IPS-15b (cell line): ENCODE measurements around the gene NELL1.

Source experiments
- H3K27me3 ChIP-seq: one replicate; pipeline ENCODE4 v1.6.1; 2013; ENCODE audit warnings: low read length; ENCODE audit not compliant: control insufficient read depth, insufficient read depth
- H3K36me3 ChIP-seq: one replicate; pipeline ENCODE4 v1.6.1; 2013; ENCODE audit warnings: low read length; ENCODE audit not compliant: control insufficient read depth, insufficient read depth
- H3K4me1 ChIP-seq: one replicate; pipeline ENCODE4 v1.6.1; 2013; ENCODE audit warnings: mild to moderate bottlenecking, low read length; ENCODE audit not compliant: control insufficient read depth, insufficient read depth
- H3K4me3 ChIP-seq: one replicate; pipeline ENCODE4 v1.5.1; 2013; ENCODE audit warnings: low read depth, low read length
- H3K9ac ChIP-seq: one replicate; pipeline ENCODE4 v1.6.1; 2013; ENCODE audit warnings: low read depth, mild to moderate bottlenecking, low read length
- H3K9me3 ChIP-seq: one replicate; pipeline ENCODE4 v1.6.1; 2013; ENCODE audit warnings: mild to moderate bottlenecking, low read length; ENCODE audit not compliant: control insufficient read depth, insufficient read depth

Gene NELL1

DNA sequence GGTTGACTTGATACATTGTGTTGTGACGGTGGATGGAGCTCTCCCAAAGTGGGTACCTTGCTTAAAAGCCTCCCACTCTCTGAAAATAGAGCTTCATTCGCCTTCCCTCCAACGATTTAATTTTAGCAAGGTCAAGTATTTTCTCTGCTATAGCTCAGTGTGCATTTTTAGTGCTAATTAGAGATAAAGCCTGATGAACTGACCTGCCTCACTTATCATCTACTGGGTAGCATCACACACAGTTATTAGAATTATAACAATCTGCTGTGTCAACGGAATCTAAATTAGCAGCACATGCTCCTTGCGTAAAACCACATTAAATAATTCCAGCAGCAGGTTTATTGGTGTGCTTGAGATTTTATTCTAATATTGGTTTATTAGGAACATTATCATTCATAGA lies 701.7 kb downstream of the NELL1 start:
- H3K9ac ChIP-seq, result no peak overlapping the region
- no peaks in the 10 kb centered on the region for H3K9me3 ChIP-seq
- H3K27me3 ChIP-seq, result no peaks in the 10 kb centered on the region
- H3K36me3 ChIP-seq, result no peaks in the 10 kb centered on the region
- H3K4me1 ChIP-seq, result no peaks in the 10 kb centered on the region
- H3K4me3 ChIP-seq, result no peak overlapping the region

DNA sequence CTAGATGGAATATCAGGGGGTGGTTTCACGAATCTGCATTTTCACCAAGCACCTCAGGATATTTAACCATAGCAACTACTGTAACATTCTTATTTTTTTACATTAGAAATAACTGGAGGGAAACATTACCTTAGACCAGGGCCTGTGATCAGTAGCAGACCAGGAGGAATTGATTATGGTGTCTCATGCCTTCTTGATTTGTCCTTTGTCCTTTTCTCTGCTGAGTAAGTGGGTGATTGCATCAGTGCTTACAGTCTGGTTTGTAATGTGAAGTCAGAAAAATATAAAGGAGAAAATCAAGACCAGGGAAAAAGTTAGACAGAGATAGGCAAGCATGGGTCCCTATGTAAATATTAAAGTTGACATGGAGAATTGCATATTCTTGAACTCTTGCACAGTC lies 703.3 kb downstream of the NELL1 start:
- no peak overlapping the region for H3K4me3 ChIP-seq
- H3K9ac ChIP-seq, result no peak overlapping the region
- H3K36me3 ChIP-seq, result no peaks in the 10 kb centered on the region

DNA sequence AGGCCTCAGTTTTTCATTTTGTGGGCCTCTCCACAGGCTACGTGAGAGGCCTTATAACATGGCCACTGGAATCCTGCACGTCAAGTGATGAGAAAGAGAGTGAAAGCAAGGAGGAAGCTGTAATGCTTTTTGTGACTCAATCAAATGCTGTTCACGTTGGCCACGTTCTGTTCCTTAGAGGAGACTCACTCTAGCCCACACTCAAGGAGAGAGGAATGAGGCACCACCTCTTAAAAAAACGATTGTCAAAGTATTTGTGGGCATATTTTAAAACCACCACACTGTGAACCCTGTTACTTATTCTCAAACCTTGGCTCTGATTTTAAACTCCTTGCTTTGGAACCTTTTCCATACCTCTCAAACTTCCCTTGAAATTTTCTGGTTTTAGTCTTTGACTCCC lies 705.0 kb downstream of the NELL1 start:
- Histone ChIP-seq H3K9ac (no peak overlapping the region), H3K36me3 (no peaks in the 10 kb centered on the region), H3K9me3 (no peaks in the 10 kb centered on the region), H3K4me3 (no peak overlapping the region), H3K27me3 (no peaks in the 10 kb centered on the region), H3K4me1 (no peaks in the 10 kb centered on the region)

More for the DNA sequence above, 703.3 kb downstream of the NELL1 start:
- no peaks in the 10 kb centered on the region for H3K27me3 ChIP-seq
- H3K9me3 ChIP-seq, result no peaks in the 10 kb centered on the region
- no peaks in the 10 kb centered on the region for H3K4me1 ChIP-seq

DNA sequence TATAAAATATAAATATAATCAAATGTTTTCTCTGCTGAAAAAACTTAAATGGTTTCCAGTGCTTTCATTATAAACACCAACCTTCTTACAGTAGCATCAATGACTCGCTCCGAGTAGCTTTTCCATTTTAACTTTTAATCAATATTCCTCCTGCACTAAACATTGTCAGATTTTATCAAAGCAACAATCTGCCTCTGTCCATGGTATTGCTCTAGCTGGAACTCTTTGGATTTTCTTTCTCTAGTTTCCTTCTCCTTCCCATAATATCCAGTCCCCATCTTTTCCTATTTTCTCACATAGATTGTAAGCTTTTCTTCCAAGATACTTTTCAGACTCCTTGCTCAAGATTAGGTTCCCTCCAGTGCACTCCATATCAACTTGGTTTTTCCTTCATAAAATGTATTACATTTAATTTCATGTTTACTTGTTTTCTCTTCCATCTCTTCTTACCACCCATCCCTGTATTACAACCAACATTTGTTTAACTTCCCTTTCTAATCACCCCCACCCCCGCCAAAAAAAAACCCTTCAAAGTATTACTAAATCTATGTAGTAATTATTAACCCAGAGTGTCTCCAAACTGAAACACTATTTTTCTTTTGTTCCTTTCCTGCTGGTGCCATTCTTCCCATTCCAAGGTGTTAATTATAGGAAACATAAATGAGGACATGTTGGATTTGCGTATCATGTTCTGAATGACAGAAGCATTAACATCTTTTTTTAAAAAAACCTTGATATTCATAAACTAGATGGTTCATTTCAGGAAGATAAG lies 716.5 kb downstream of the NELL1 start:
- no peak overlapping the region for H3K4me3 ChIP-seq
- H3K9me3 ChIP-seq, result no peaks in the 10 kb centered on the region
- H3K36me3 ChIP-seq, result no peaks in the 10 kb centered on the region
- no peaks in the 10 kb centered on the region for H3K27me3 ChIP-seq
- no peaks in the 10 kb centered on the region for H3K4me1 ChIP-seq
- H3K9ac ChIP-seq, result no peak overlapping the region

DNA sequence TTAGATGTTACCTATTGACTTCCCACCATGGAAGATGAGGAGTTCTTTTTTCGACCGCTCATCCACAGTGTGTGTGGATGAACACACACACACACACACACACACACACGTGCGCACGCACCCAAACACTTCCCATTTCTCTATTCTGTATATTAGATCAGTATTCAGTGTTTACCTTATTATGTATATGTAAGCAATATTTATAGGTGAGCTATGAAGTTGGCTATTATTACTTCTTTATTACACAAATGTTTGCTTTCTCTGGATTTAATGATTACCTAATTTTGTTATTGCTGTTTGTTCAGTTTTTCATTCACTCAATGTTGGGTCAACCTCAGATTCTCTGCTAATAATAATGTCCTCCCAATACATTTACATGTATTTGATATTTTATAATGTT lies 721.0 kb downstream of the NELL1 start:
- H3K9me3 ChIP-seq, result no peaks in the 10 kb centered on the region
- no peaks in the 10 kb centered on the region for H3K4me1 ChIP-seq
- no peak overlapping the region for H3K9ac ChIP-seq
- no peaks in the 10 kb centered on the region for H3K36me3 ChIP-seq
- H3K27me3 ChIP-seq, result no peaks in the 10 kb centered on the region
- no peak overlapping the region for H3K4me3 ChIP-seq

DNA sequence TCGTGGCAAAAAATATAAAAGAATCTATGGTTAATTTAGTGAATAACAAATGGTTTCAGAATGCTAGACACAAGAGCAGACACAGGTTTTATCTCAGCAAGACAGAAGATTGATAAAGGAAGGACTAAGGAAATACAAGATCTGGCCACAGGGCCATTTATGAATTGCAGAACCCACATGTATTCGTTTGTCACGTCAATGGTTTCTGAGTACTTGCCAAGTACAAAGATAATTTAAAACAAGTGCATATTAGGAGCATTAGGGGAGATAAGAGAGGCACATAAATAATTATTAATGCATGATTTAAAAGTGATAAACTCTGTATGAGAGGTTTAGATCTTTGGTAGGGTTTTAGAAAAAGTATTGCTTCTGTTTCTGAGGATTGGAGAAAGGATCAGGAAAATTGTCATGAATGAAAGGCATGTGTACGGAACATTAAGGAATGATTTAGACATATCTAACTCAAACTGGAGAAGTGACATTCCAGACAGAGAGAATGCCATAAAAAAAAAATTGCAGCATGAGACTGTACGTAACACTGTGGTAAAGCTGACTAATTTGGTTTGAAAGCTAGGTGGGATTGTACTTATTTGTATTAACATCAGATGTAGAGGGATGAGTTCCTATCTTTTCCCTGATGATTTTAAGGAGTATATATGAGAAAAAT lies 727.1 kb downstream of the NELL1 start:
- Histone ChIP-seq H3K4me3 (no peak overlapping the region), H3K36me3 (no peaks in the 10 kb centered on the region), H3K4me1 (no peaks in the 10 kb centered on the region), H3K27me3 (no peaks in the 10 kb centered on the region), H3K9ac (no peak overlapping the region), H3K9me3 (no peaks in the 10 kb centered on the region)

DNA sequence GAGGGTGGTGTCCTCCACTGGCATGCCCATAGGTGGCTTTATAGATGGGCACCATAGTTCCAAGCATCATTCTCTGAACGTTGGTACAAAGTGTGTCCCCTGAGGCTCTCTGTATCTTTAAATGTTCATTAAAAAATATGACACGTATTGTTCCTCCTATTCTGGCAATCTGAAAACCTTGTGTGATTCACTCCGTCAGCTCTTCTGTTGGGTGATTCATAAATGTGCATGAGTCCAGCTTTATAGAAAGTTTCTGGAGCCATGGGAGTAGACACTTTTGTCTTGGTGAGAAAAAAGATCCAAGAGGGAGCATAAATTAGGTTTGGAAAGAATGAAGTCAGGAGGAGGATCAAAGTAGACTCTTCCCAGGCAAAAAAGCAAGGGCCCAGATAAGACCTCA lies 728.8 kb downstream of the NELL1 start:
- Histone ChIP-seq H3K9ac (no peak overlapping the region), H3K27me3 (no peaks in the 10 kb centered on the region), H3K36me3 (no peaks in the 10 kb centered on the region), H3K9me3 (no peaks in the 10 kb centered on the region), H3K4me3 (no peak overlapping the region), H3K4me1 (no peaks in the 10 kb centered on the region)

DNA sequence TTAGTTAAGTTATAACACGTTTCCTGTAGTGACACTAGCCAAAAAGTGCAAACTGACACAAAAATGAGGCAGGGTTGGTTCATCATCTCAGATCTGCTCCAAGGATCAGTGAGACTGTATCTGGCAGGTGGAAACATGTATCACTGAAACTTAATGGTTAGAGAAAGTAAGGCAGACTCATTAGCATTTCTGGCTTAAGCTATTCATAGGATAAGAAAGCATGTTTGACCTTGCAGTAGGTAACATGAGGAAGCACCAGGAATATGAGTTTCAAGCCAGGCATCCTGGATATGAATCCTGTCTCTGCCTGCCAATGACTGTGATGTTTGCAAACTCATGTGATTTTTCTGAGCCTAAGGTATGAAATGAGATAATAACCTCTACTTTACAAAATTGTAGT lies 732.1 kb downstream of the NELL1 start:
- Histone ChIP-seq H3K9me3 (no peaks in the 10 kb centered on the region), H3K4me3 (no peak overlapping the region), H3K36me3 (no peaks in the 10 kb centered on the region), H3K27me3 (no peaks in the 10 kb centered on the region), H3K9ac (no peak overlapping the region), H3K4me1 (no peaks in the 10 kb centered on the region)

DNA sequence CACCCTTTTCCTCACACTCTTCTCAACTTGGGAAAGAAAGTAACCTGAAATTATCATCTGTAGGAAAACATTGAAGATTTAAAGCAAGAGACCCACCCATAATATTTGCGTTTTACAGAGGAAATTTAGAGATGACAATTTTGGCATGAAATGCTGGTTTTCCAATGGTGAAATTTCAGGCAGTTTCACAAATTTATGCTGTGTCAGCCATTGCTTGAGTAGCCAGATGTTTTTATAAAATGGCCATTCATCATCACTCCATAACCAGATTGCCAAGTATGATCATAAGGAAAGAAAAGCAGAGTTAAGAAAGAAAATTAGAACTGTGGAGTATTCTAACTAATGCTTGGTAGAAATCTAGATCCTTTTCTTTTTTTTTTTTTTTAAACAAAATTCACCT lies 732.9 kb downstream of the NELL1 start:
- no peak overlapping the region for H3K4me3 ChIP-seq
- no peaks in the 10 kb centered on the region for H3K27me3 ChIP-seq
- H3K9me3 ChIP-seq, result no peaks in the 10 kb centered on the region
- H3K9ac ChIP-seq, result no peak overlapping the region
- H3K4me1 ChIP-seq, result no peaks in the 10 kb centered on the region
- H3K36me3 ChIP-seq, result no peaks in the 10 kb centered on the region

DNA sequence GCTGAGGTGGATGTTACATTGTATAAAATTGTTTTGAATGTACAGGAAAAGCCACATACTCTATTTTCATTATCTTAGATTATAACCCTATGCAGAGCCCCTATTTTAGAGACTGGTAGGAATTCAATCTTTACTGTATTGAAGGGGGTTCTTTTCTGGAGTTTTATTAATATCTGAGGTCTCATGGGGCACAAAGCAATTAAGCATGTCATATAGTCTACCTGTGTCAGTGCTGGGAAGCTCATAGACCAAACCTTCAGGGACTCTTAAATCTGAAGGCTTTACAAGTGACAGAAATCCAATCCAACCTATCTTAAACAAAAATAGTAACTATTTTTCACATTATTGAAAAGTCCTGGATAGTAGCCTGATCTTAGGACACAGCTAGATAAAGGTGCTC lies 733.7 kb downstream of the NELL1 start:
- Histone ChIP-seq H3K9me3 (no peaks in the 10 kb centered on the region), H3K27me3 (no peaks in the 10 kb centered on the region), H3K4me1 (no peaks in the 10 kb centered on the region), H3K9ac (no peak overlapping the region), H3K4me3 (no peak overlapping the region), H3K36me3 (no peaks in the 10 kb centered on the region)

DNA sequence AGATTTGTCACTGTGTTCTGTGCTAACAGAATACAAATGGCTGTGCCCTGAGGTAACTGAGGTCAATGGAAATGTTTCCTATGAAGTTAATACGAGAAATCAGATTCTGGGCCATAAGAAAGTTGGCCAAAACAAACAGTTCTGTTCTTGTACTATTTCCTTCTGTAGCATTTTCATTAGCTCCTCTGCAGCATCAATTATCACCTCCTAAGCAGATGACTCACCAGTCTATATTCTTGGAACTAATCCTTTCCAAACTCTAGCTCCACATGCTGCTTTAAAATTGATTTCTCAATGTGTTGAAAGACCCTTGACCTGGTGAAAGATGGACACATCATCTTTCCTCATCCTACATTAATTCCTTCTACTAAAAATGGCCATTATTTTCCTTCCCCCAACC lies 736.0 kb downstream of the NELL1 start:
- H3K27me3 ChIP-seq, result no peaks in the 10 kb centered on the region
- H3K9ac ChIP-seq, result no peak overlapping the region
- H3K36me3 ChIP-seq, result no peaks in the 10 kb centered on the region
- no peaks in the 10 kb centered on the region for H3K4me1 ChIP-seq
- H3K9me3 ChIP-seq, result no peaks in the 10 kb centered on the region
- H3K4me3 ChIP-seq, result no peak overlapping the region

DNA sequence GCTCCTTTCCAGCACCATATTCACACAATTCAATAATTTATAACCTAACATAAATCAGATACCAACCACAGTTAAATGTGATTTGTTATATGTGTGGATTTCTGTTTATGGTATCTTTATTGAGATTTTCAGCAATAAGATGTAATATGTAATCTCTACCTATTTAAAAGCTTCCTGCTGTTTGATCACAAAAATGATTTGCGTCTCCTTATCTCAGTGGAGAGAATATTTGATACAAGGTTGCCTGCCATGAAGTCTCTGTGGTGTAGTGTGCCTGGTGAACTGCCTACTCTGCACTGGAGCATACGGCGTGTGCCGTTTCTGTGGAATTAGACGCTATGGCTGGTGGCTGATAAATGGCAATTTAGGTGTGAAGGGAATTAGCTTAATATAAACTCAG lies 741.1 kb downstream of the NELL1 start:
- H3K27me3 ChIP-seq, result no peaks in the 10 kb centered on the region
- H3K4me3 ChIP-seq, result no peak overlapping the region
- H3K9ac ChIP-seq, result no peak overlapping the region
- no peaks in the 10 kb centered on the region for H3K36me3 ChIP-seq
- no peaks in the 10 kb centered on the region for H3K4me1 ChIP-seq
- H3K9me3 ChIP-seq, result no peaks in the 10 kb centered on the region
